ENCODE measurements around the gene TECTA.

Gene TECTA

DNA sequence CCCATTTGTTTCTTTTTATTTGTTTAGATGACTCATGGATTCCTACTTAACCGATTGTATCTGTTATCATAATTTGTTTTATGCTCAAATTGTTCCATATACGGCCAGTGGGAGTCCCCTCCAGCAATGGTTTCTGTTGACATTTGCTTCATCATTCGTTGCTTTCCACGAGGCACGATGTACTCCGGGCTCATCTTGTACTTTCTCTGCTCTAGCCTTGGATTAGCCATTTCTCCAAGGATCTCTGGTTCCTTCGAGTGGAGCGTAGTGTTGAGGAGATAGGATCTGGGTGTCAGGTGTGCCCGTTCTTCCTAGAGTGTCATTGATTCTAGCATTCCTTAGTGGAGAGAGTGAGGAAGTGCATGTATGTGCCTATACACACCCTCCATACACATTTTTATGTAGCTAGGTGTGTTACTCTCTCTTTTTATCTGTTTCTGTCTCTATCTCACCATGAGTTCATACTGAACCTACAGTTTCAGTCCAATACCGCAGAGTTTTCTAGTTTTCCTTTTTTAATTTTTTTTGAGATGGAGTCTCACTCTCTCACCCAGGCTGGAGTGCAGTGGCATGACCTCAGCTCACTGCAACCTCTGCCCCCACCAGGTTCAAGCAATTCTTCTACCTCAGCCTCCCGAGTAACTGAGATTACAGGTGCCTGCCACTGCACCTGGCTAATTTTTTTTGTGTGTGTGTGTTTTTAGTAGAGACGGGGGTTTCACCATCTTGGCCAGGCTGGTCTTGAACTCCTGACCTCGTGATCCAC is 31.4 kb downstream of the TECTA start:
- Mint-ChIP-seq H3K4me3 (no peak overlapping the region), H3K27ac (no peak overlapping the region), H3K36me3 (no peaks in the 10 kb centered on the region), H3K9me3 (no peaks in the 10 kb centered on the region), H3K27me3 (peaks cover 35% of the 10 kb centered on the region), H3K4me1 (no peaks in the 10 kb centered on the region)
- no peak for ATAC-seq

DNA sequence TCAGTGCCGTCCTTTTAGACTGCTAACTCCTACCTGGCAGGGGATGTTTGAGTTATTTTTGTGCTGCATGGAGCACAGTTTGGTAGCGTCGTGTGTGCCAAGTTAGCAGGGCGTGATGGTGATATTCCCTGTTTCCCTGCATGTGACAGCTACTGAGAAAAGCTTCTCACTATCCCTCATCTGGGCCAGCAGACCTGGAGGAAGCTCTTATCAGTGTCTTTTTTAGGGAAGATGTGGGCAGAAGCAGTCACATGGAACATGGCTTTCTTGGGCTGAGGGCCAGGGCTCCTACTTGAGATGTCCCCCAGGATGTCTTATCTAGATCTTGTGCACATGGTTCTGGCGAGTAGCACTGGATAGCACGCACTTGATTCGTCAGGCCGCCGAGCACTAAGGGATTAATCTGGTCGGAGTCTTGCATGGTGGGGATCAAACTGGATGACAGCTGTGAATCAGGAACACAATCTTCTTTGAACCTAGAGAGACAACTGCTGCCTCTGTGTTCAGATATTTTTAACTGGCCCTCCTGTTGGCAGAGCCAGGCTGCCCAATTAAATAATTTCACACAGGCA is 33.8 kb downstream of the TECTA start:
- no peaks in the 10 kb centered on the region for H3K9me3 Mint-ChIP-seq
- H3K4me1 Mint-ChIP-seq = no peaks in the 10 kb centered on the region
- H3K36me3 Mint-ChIP-seq = no peaks in the 10 kb centered on the region
- H3K27me3 Mint-ChIP-seq = peaks cover 14% of the 10 kb centered on the region
- no peak overlapping the region for H3K27ac Mint-ChIP-seq
- no peak overlapping the region for H3K4me3 Mint-ChIP-seq
- no peak for ATAC-seq

DNA sequence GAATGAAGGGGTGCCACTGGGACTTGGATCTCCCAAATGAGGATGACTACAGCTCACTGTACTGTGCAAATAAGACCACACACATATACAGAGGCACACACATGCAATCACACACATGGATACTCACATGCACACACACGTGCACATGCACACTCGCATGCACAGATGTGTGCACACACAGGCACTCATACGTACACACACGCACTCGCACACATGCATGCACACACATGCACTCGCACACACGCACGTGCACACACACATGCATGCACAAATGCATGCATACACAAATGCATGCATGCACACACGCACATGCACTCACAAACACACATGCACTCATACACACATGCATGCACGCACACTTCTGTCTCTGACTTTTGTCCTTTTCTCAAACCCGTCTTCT is 36.0 kb downstream of the TECTA start:
- Mint-ChIP-seq H3K27ac (no peak overlapping the region), H3K9me3 (no peaks in the 10 kb centered on the region), H3K4me3 (no peak overlapping the region), H3K36me3 (no peaks in the 10 kb centered on the region), H3K27me3 (peaks cover 14% of the 10 kb centered on the region), H3K4me1 (no peaks in the 10 kb centered on the region)
- no peak for ATAC-seq

DNA sequence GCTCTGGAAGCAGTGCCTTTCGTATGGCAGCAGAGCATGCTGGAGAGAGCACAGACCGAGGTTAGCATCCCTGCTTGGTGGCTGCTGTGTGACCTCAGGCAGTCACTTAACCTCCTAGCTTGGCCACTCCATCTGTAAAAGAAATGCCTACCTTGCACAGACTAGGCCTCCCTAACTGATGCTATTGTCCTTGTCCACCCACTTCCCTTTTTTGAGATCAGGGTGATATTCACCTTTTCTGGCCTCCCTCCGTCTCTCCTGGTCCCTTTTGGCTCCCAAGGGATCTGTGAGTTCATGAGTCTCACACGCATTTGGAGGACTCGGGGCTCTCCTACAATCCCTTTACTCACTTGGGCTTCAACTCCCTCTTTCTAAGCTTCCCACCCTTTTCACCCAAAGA is 37.2 kb downstream of the TECTA start:
- Mint-ChIP-seq H3K27ac (no peak overlapping the region), H3K4me3 (no peak overlapping the region), H3K27me3 (peaks cover 6% of the 10 kb centered on the region)

DNA sequence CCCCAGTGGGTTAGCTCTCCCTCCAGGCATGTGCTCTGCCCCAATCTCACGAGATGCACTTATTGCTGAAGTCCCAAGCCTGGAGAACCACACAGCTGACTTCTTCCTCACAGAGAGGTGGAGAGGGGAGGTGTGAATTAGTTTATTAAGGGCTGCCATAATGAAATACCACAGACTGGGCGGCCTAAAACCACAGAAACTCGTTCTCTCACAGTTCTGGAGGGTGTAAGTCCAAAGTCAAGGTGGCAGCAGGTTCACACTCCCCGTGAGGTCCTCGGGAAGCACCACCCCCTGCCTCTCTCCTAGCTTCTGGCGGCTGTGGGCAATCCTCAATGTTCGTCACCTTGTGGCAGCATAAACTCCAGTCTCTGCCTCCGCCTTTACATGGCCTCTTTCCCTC is 39.3 kb downstream of the TECTA start:
- Mint-ChIP-seq H3K27ac (no peak overlapping the region), H3K9me3 (no peaks in the 10 kb centered on the region), H3K4me3 (no peak overlapping the region), H3K27me3 (peaks cover 10% of the 10 kb centered on the region), H3K4me1 (no peaks in the 10 kb centered on the region), H3K36me3 (no peaks in the 10 kb centered on the region)
- no peak for ATAC-seq

More for the DNA sequence above, 37.2 kb downstream of the TECTA start:
- H3K9me3 Mint-ChIP-seq = no peaks in the 10 kb centered on the region
- ATAC-seq = no peak
- no peaks in the 10 kb centered on the region for H3K36me3 Mint-ChIP-seq
- no peaks in the 10 kb centered on the region for H3K4me1 Mint-ChIP-seq

DNA sequence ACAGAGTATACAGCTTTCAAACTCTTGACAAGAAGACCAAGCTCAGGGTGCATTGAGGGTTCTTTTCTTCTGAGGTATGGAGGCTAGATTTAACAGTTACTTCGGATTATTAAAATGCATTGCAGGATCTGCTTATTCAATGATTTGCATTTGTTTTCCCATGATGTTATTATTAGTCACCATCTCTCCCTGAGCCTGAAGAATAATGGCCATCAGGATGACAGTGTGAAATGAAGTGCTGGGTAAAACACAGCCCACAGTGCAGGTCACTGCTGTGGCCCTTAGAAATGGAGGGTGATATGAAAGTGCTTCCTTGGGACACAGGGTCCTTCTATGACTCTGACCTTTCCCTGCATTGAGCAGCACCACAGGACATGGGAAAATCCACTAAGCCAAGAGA is 40.0 kb downstream of the TECTA start:
- ATAC-seq = no peak
- H3K36me3 Mint-ChIP-seq = no peaks in the 10 kb centered on the region
- H3K4me1 Mint-ChIP-seq = no peaks in the 10 kb centered on the region
- H3K27ac Mint-ChIP-seq = no peak overlapping the region
- no peaks in the 10 kb centered on the region for H3K9me3 Mint-ChIP-seq
- peaks cover 10% of the 10 kb centered on the region for H3K27me3 Mint-ChIP-seq
- no peak overlapping the region for H3K4me3 Mint-ChIP-seq

DNA sequence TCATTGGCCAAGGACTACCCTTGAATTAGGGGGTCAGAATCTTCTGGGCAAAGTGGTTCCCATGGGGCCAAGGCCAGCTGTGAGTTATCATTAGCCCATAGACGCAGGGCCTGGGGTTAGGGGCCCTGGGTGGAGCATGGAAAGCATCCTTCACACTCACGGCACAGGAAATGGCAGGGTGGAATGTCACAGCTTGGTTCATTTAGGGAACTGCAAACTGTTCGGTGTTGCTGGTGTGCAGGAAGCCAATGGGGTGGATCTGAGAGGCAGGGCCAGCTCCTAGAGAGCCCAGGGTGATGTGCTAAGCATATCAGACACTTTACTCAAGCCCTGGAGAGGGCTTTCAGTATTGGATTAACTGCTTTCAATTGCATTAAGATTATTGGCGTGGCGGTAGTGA is 42.9 kb downstream of the TECTA start:
- H3K4me1 Mint-ChIP-seq = no peaks in the 10 kb centered on the region
- H3K27me3 Mint-ChIP-seq = peaks cover 10% of the 10 kb centered on the region
- H3K9me3 Mint-ChIP-seq = no peaks in the 10 kb centered on the region
- ATAC-seq = no peak
- H3K36me3 Mint-ChIP-seq = no peaks in the 10 kb centered on the region
- no peak overlapping the region for H3K27ac Mint-ChIP-seq
- H3K4me3 Mint-ChIP-seq = no peak overlapping the region

DNA sequence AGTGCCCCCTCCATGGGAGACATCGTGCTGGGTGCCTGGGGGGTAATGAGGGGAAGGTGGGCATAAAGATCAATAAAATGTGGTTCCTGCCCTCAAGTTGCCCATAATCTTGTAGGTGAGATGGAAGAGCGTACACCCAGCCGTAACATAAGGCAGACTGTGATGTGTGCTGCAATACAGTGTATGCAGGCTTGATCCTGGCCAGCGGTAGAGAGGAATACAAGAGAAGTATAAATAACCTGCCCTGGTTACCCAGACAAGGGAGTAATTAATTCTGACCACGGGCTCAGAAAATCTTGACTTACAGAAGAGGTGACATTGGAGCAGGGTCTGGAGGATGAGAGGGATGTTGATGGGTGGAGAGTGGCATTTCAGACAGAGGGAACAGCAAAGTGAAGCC is 43.7 kb downstream of the TECTA start:
- Mint-ChIP-seq H3K36me3 (no peaks in the 10 kb centered on the region), H3K27me3 (peaks cover 10% of the 10 kb centered on the region), H3K4me1 (no peaks in the 10 kb centered on the region), H3K9me3 (no peaks in the 10 kb centered on the region), H3K4me3 (no peak overlapping the region), H3K27ac (no peak overlapping the region)
- no peak for ATAC-seq

DNA sequence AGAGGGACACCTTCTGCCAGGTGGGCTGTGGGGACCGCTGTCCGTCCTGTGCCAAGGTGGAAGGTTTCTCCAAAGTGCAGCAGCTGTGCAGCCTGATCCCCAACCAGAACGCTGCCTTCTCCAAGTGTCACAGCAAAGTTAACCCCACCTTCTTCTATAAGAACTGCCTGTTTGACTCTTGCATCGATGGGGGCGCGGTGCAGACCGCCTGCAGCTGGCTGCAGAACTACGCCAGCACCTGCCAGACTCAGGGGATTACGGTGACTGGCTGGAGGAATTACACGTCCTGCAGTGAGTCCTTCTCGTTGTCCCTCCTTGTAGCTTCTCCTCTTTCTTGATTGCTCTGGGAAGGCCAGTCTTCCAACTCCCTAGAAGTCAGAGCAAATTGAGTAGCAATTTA is 44.8 kb downstream of the TECTA start:
- Mint-ChIP-seq H3K36me3 (no peaks in the 10 kb centered on the region), H3K27ac (no peak overlapping the region), H3K4me1 (no peaks in the 10 kb centered on the region), H3K4me3 (no peak overlapping the region), H3K9me3 (no peaks in the 10 kb centered on the region), H3K27me3 (peaks cover 10% of the 10 kb centered on the region)
- ATAC-seq = no peak

DNA sequence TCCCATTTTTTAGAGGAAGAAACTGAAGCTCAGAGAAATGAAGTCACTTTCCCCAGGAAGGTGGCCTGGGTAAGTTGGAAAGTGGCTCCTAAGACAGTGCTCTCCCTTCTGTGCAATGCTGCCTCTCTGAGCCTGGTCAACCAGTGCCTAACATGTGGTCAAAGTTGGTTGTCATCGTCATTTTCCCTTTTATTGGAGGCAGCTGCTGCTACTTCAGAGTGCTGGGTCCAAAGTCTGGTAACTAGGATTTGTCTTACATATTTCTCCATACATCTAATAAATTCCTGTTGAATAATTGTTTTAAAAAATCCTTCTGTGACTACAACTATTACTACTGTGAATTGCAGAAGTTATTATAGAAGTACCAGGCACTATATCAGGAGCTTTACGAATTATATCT is 48.1 kb downstream of the TECTA start:
- Mint-ChIP-seq H3K4me1 (no peaks in the 10 kb centered on the region), H3K27me3 (peaks cover 5% of the 10 kb centered on the region), H3K4me3 (no peak overlapping the region), H3K27ac (no peak overlapping the region), H3K9me3 (no peaks in the 10 kb centered on the region), H3K36me3 (no peaks in the 10 kb centered on the region)
- ATAC-seq = no peak

DNA sequence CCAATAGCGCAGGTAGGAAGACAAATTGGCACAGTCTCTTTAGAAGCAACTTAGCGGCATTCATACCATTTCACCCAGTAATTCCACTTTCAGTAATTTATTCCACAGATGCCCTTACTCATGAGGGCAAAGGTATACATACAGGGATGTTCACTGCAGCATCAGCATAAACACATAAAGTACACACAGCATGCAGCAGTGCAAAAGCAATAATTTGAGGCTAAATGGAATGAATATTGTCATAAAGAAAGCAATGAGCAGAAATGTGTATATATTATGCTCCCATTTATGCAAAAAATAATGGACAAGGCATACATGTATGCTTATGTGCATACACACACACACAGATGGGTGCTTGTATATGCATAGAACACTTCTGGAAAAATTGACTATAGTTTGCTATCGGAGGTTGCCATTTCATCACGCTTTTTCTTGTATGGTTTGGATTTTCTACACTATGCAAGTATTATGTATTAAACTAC is 50.2 kb downstream of the TECTA start:
- Mint-ChIP-seq H3K27me3 (no peaks in the 10 kb centered on the region), H3K4me1 (no peaks in the 10 kb centered on the region), H3K9me3 (no peaks in the 10 kb centered on the region), H3K27ac (no peak overlapping the region), H3K4me3 (no peak overlapping the region), H3K36me3 (no peaks in the 10 kb centered on the region)
- ATAC-seq = no peak

DNA sequence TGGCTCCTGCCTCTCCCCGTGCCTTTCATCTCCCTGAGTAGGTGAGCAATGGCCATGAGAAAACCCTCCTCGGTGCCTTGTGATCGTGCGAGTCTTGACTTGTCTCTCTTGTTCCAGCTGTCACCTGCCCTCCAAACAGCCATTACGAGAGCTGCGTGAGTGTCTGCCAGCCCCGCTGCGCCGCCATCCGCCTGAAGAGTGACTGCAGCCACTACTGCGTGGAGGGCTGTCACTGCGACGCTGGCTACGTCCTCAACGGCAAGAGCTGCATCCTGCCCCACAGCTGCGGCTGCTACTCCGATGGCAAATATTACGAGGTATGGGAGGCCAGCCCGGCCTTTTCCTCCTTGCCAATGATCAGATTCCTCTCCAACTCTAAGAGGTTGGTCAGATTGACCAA is 51.7 kb downstream of the TECTA start:
- Mint-ChIP-seq H3K9me3 (no peaks in the 10 kb centered on the region), H3K4me3 (no peak overlapping the region), H3K27me3 (no peaks in the 10 kb centered on the region), H3K36me3 (no peaks in the 10 kb centered on the region), H3K27ac (no peak overlapping the region), H3K4me1 (no peaks in the 10 kb centered on the region)
- no peak for ATAC-seq

DNA sequence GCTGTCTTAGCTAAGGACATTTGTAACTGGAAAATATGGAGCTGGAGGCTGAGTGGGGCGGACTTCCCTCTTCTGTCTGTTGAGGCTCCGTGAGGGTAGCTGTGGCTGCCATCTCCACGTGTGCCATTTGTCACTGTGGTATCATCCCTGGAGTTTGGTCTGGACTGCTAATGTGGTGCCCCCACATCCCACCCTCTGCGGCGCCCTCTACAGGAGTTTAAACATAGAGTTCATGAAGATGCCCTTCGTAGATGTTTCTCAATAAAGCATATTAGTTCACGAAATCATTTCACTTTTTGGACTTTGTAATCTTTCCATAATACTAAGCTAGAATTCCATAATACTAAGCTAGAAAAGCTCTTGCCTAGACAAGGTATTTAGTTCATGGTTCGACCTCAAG is 52.4 kb downstream of the TECTA start:
- H3K4me1 Mint-ChIP-seq = no peaks in the 10 kb centered on the region
- no peaks in the 10 kb centered on the region for H3K27me3 Mint-ChIP-seq
- no peak overlapping the region for H3K4me3 Mint-ChIP-seq
- H3K9me3 Mint-ChIP-seq = no peaks in the 10 kb centered on the region
- no peak for ATAC-seq
- no peak overlapping the region for H3K27ac Mint-ChIP-seq
- H3K36me3 Mint-ChIP-seq = no peaks in the 10 kb centered on the region

DNA sequence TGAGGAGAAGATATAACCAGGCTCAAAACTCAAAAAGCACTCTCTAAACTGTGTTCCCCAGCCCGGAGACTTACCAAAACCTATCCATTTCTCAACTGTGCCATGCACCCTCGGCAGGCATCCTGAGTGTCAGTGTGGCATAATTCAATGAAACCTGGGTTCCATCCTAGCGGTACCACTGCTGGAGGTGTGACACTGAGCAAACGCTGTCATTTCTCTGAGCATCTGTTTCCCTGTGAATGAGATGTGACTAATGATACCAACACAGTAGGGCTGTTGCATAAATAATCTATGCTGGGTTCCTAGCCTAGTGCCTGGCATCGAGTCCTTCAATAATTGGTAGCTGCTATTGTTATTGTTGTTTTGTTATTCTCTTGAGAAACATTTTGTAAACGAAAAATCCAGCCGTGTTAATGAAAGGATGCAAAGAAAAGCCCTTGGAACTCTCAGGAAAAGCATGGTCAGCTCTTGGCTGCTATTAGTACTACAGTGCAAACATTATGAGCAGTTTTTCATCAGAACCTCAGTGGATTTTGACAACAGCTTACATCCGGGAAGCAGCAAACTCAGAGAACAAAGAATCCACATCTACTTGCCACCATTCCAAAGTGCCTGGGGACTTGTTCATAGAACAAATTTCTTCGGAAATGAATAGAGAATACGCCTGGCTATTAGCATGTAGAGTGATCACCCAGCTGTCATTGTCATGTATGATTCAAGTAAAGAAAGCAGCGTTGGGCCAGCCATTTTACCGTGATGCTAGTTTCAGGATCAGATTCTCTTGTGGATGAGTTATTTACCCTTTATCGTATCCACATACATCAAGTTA is 53.7 kb downstream of the TECTA start:
- H3K27me3 Mint-ChIP-seq = no peaks in the 10 kb centered on the region
- H3K9me3 Mint-ChIP-seq = no peaks in the 10 kb centered on the region
- H3K27ac Mint-ChIP-seq = no peak overlapping the region
- no peak for ATAC-seq
- H3K36me3 Mint-ChIP-seq = no peaks in the 10 kb centered on the region
- no peak overlapping the region for H3K4me3 Mint-ChIP-seq
- no peaks in the 10 kb centered on the region for H3K4me1 Mint-ChIP-seq

DNA sequence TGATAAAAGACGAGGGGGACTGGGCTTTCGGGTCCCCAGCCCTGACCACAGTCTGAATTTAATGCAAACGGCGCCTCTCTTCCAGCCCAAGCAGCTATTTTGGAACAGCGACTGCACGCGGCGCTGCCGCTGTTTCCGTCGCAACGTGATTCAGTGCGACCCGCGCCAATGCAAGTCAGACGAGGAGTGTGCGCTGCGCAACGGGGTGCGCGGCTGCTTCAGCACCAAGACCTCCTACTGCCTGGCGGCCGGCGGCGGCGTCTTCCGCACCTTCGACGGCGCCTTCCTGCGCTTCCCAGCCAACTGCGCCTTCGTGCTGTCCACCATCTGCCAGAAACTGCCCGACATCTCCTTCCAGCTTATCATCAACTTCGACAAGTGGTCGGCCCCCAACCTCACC is 56.7 kb downstream of the TECTA start:
- H3K27ac Mint-ChIP-seq = no peak overlapping the region
- no peaks in the 10 kb centered on the region for H3K36me3 Mint-ChIP-seq
- no peaks in the 10 kb centered on the region for H3K27me3 Mint-ChIP-seq
- no peak for ATAC-seq
- no peaks in the 10 kb centered on the region for H3K9me3 Mint-ChIP-seq
- H3K4me3 Mint-ChIP-seq = no peak overlapping the region
- H3K4me1 Mint-ChIP-seq = no peaks in the 10 kb centered on the region

DNA sequence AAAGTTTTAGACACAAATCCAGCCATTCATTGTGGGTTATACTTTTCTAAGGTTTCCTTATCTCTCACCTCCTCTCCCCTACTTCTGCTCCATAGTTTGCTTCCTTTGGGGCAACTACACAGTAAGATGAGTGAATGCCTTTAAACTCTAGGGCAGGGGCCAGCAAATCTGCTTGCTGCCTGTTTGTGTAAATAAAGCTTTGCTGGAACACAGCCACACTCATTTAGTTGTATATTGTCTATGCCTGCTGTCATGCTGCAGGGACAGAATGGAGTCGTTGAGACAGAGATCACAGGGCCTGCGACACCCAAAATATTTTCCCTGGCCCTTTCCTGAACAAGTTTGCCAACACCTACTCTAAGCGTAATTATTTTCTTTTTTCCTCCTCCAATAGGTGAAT is 58.7 kb downstream of the TECTA start:
- no peak overlapping the region for H3K4me3 Mint-ChIP-seq
- no peaks in the 10 kb centered on the region for H3K36me3 Mint-ChIP-seq
- ATAC-seq = no peak
- H3K9me3 Mint-ChIP-seq = no peaks in the 10 kb centered on the region
- no peak overlapping the region for H3K27ac Mint-ChIP-seq
- no peaks in the 10 kb centered on the region for H3K4me1 Mint-ChIP-seq
- no peaks in the 10 kb centered on the region for H3K27me3 Mint-ChIP-seq

Measured in stimulated activated memory B cell treated with anti-CD40 and anti-IgM and Interleukin-4, amounts not matched to agents 10 μg/mL and 1 μg/mL and 100 μg/mL, for 72 hours (primary cell).